ENCODE results near the gene RGS21.

The RGS21 gene

DNA sequence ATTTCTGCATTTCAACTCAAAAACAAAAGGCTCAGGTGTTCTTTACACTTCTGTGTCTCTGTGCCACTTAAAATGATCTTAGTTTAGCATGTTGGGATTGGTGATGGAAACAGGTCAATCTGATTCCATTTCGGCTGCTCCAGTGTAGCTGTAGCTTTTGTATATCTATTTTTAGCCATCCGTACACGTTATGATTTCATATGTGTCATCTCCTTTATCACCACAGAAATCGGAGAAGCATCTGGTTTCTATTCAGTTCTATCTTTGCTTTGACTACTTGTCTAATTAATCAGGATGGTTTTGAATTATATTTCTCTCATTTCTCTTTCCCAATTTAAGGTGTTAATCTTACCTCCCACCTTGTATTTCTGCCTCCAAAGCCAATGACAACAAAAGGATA lies 41.1 kb downstream of the RGS21 start:
- TF ChIP-seq, protein P1, sequence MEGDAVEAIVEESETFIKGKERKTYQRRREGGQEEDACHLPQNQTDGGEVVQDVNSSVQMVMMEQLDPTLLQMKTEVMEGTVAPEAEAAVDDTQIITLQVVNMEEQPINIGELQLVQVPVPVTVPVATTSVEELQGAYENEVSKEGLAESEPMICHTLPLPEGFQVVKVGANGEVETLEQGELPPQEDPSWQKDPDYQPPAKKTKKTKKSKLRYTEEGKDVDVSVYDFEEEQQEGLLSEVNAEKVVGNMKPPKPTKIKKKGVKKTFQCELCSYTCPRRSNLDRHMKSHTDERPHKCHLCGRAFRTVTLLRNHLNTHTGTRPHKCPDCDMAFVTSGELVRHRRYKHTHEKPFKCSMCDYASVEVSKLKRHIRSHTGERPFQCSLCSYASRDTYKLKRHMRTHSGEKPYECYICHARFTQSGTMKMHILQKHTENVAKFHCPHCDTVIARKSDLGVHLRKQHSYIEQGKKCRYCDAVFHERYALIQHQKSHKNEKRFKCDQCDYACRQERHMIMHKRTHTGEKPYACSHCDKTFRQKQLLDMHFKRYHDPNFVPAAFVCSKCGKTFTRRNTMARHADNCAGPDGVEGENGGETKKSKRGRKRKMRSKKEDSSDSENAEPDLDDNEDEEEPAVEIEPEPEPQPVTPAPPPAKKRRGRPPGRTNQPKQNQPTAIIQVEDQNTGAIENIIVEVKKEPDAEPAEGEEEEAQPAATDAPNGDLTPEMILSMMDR (IDR thresholded peaks at IDR 0.05), result no peak
- Histone ChIP-seq H3K4me1 (ENCODE audit: control insufficient read depth in 1 of 2, insufficient read depth in 1 of 2, low read depth in 1 of 2, low read length in 1 of 2) (no peaks in the 10 kb centered on the region), H3K27ac (no peak overlapping the region), H3K36me3 (no peaks in the 10 kb centered on the region), H3K9me3 (no peaks in the 10 kb centered on the region), H3K4me3 (ENCODE audit: low read depth in 1 of 2, low read length in 1 of 2) (no peak overlapping the region), H3K27me3 (no peaks in the 10 kb centered on the region)

DNA sequence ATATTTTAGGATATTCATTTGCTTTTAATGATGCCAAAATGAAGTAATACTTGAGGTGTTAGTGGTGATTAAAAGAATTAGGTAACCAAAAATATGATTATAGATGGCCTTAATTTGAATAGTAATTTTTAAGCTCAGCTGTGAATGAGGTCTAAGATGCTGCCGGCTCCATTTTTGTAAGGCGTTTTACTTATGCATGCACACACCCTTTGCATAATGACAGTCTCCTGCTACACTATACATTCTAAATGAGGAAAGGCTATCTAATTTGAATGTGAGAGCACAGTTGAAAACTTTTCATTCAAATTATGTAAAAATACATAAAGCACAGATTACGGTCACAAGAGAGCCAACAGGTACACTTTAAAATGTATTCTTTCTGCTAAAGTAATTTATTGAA lies 41.6 kb downstream of the RGS21 start:
- no peaks in the 10 kb centered on the region for H3K4me1 ChIP-seq (ENCODE audit: control insufficient read depth in 1 of 2, insufficient read depth in 1 of 2, low read depth in 1 of 2, low read length in 1 of 2)
- H3K27me3 ChIP-seq, result no peaks in the 10 kb centered on the region
- H3K27ac ChIP-seq, result no peak overlapping the region
- H3K4me3 ChIP-seq (ENCODE audit: low read depth in 1 of 2, low read length in 1 of 2), result no peak overlapping the region
- no peaks in the 10 kb centered on the region for H3K36me3 ChIP-seq
- TF ChIP-seq, protein P1 (IDR thresholded peaks at IDR 0.05), result no peak
- no peaks in the 10 kb centered on the region for H3K9me3 ChIP-seq

DNA sequence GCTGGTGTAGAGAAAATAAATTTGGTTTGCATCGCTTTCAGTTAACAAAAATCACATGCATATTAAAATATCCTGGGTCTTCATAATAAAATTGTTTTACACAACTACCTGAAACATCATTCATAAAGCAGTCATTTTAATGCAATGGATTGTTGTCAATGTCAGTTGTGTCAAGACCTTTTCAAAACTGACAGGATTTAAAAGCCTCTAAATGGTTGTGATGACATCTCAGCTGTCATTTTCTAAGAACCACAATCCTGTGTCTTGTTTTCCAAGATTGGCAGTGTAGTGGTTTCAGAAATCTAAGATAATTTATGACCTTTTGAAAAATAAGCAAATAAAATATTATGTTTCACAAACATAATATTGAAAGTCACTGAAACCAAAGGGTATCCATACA lies 42.0 kb downstream of the RGS21 start:
- Histone ChIP-seq H3K4me1 (ENCODE audit: control insufficient read depth in 1 of 2, insufficient read depth in 1 of 2, low read depth in 1 of 2, low read length in 1 of 2) (no peaks in the 10 kb centered on the region), H3K4me3 (ENCODE audit: low read depth in 1 of 2, low read length in 1 of 2) (no peak overlapping the region), H3K27ac (no peak overlapping the region), H3K9me3 (no peaks in the 10 kb centered on the region), H3K36me3 (no peaks in the 10 kb centered on the region), H3K27me3 (no peaks in the 10 kb centered on the region)
- TF ChIP-seq, protein P1 (IDR thresholded peaks at IDR 0.05), result no peak

- Histone ChIP-seq H3K27me3 (no peaks in the 10 kb centered on the region), H3K36me3 (no peaks in the 10 kb centered on the region), H3K9me3 (no peaks in the 10 kb centered on the region), H3K27ac (no peak overlapping the region), H3K4me3 (ENCODE audit: low read depth in 1 of 2, low read length in 1 of 2) (no peak overlapping the region), H3K4me1 (ENCODE audit: control insufficient read depth in 1 of 2, insufficient read depth in 1 of 2, low read depth in 1 of 2, low read length in 1 of 2) (no peaks in the 10 kb centered on the region)
- TF ChIP-seq, protein P1 (IDR thresholded peaks at IDR 0.05), result no peak
Observed at GRCh38 chr1:192363177-192363576, 46.4 kb downstream of the RGS21 start.

- Histone ChIP-seq H3K27ac (no peak overlapping the region), H3K4me3 (ENCODE audit: low read depth in 1 of 2, low read length in 1 of 2) (no peak overlapping the region), H3K36me3 (no peaks in the 10 kb centered on the region), H3K9me3 (no peaks in the 10 kb centered on the region), H3K4me1 (ENCODE audit: control insufficient read depth in 1 of 2, insufficient read depth in 1 of 2, low read depth in 1 of 2, low read length in 1 of 2) (no peaks in the 10 kb centered on the region), H3K27me3 (no peaks in the 10 kb centered on the region)
- TF ChIP-seq, protein P1 (IDR thresholded peaks at IDR 0.05), result no peak
Observed at GRCh38 chr1:192367436-192367835, 50.6 kb downstream of the RGS21 start.

DNA sequence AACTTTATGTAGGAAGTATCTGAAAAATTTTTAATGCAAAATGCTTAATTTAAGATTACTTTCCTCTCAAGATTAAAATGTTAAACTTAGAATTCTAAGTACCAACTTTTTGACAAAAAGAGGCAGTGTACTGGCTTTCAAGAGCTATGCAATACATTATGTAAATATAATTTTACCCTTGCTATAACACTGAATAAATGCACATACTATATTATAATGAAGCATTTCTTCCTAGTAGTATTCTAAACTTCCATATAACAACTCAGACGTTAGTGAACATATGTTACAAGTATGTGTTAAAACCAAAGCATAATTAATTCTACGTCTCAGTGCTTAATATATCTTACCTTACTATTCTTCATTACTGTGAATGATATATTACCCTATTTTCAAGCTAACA lies 58.5 kb downstream of the RGS21 start:
- H3K27ac ChIP-seq, result no peak overlapping the region
- no peaks in the 10 kb centered on the region for H3K27me3 ChIP-seq
- no peaks in the 10 kb centered on the region for H3K36me3 ChIP-seq
- H3K9me3 ChIP-seq, result no peaks in the 10 kb centered on the region
- TF ChIP-seq, protein P1 (IDR thresholded peaks at IDR 0.05), result no peak
- H3K4me3 ChIP-seq (ENCODE audit: low read depth in 1 of 2, low read length in 1 of 2), result no peak overlapping the region
- H3K4me1 ChIP-seq (ENCODE audit: control insufficient read depth in 1 of 2, insufficient read depth in 1 of 2, low read depth in 1 of 2, low read length in 1 of 2), result no peaks in the 10 kb centered on the region

Measured in neutrophil (primary cell).